Activated CD8-positive, alpha-beta T cell treated with anti-CD3 and anti-CD28 coated beads for 36 hours (primary cell): Measurements from ENCODE around the gene DSC1. TPM values are rescaled to one million over a fixed set of nuclear protein-coding genes. Genes with fewer than 3 reads are reported as not detected.

ENCODE experiments used
- ATAC-seq: fragments of 200-7000 bp; cut with Tn5 transposase; one replicate; pipeline ENCODE4 v1.10.0; 2021; ENCODE audit warnings: mild to moderate bottlenecking, moderate library complexity
- CTCF ChIA-PET: fragments of 350-600 bp; sonication (Branson Sonifier 250); formaldehyde crosslinking; loops from one replicate; lab custom pipeline; 2021; ENCODE audit warnings: antibody characterized with exemption; lab: Charles Lee
- POLR2A ChIA-PET: fragments of 350-600 bp; sonication (Branson Sonifier 250); formaldehyde crosslinking; loops from one replicate; lab custom pipeline; 2021; ENCODE audit warnings: antibody characterized with exemption; lab: Charles Lee
- DNase-seq: peaks from one replicate; pipeline ENCODE4 v3.0.0-alpha.2; 2020
- H3K27ac Mint-ChIP-seq: one replicate; pipeline ENCODE4 v1.8.0; 2021; ENCODE audit warnings: mild to moderate bottlenecking, mixed read lengths
- H3K27me3 Mint-ChIP-seq: one replicate; pipeline ENCODE4 v1.8.0; 2021; ENCODE audit warnings: mixed read lengths
- H3K36me3 Mint-ChIP-seq: one replicate; pipeline ENCODE4 v1.8.0; 2021; ENCODE audit warnings: low read depth, mixed read lengths
- H3K4me1 Mint-ChIP-seq: one replicate; pipeline ENCODE4 v1.8.0; 2021; ENCODE audit warnings: low read depth, mixed read lengths
- H3K4me3 Mint-ChIP-seq: one replicate; pipeline ENCODE4 v1.8.0; 2021; ENCODE audit warnings: mild to moderate bottlenecking, moderate library complexity, mixed read lengths
- H3K9me3 Mint-ChIP-seq: one replicate; pipeline ENCODE4 v1.8.0; 2021; ENCODE audit warnings: mixed read lengths
- intact Hi-C: fragments of 100-400 bp; cut with micrococcal nuclease; formaldehyde crosslinking; loops from one replicate; pipeline ENCODE4 v1.10.0; 2022
- total RNA-seq, 2 experiments: library from RNA; stranded (reverse); gene quantifications; one replicate each; pipeline ENCODE4 v1.2.3, GENCODE V29; 2021
- TF ChIP-seq, protein P1 (sequence below): fragments of 200-600 bp; IDR thresholded peaks from one replicate; pipeline ENCODE4 v1.8.0; 2022; ENCODE audit warnings: antibody characterized with exemption, mild to moderate bottlenecking

Gene DSC1
- total RNA-seq, 2 experiments from 2014 or later: 0.16 to 0.23 TPM

DNA sequence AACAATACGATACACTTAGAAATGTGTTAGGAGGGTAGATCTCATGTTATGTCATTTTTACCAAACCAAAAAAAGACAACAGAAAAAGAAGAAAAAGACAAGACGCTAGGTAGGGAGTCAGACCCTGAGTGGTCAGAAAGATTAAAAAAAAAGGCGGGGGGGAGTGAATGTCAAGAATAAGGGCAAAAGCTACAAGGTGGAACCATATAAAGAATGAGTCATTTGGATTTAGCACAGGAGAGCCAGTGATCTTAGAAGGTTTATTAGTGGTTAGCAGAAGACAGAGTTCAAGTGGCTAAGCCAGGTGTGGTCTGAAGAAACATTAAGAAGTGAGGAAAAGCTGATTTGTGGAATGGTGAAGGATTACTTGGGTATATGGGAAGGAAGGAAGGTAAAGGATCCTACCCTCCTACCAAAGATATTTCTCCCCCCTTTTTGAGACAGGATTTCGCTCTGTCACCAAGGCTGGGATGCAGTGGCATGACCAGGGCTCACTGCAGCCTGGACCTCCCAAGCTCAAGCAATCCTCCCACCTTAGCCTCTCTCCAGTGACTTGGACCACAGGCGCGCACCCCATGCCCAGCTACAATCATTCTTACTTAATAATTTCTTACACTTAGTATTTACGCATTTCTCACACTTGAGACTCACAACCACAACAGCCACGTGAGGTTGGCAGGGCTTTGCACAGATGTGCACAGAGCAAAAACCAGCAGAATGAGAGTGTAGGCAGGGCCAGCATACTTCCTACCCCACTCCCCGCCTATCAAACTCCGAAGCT, 63.0 kb downstream of the DSC1 start:
- ChIA-PET POLR2A (no interaction called here), CTCF (no interaction called here)
- Mint-ChIP-seq H3K9me3 (peaks cover 1% of the 10 kb centered on the region), H3K4me3 (no peak overlapping the region), H3K27ac (no peak overlapping the region), H3K4me1 (no peaks in the 10 kb centered on the region), H3K27me3 (peaks cover 17% of the 10 kb centered on the region), H3K36me3 (peaks cover 1% of the 10 kb centered on the region)
- DNase-seq (no peak), ATAC-seq (no peak)
- TF ChIP-seq, protein P1, sequence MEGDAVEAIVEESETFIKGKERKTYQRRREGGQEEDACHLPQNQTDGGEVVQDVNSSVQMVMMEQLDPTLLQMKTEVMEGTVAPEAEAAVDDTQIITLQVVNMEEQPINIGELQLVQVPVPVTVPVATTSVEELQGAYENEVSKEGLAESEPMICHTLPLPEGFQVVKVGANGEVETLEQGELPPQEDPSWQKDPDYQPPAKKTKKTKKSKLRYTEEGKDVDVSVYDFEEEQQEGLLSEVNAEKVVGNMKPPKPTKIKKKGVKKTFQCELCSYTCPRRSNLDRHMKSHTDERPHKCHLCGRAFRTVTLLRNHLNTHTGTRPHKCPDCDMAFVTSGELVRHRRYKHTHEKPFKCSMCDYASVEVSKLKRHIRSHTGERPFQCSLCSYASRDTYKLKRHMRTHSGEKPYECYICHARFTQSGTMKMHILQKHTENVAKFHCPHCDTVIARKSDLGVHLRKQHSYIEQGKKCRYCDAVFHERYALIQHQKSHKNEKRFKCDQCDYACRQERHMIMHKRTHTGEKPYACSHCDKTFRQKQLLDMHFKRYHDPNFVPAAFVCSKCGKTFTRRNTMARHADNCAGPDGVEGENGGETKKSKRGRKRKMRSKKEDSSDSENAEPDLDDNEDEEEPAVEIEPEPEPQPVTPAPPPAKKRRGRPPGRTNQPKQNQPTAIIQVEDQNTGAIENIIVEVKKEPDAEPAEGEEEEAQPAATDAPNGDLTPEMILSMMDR: no peak
- intact Hi-C loops: no loop called here

DNA sequence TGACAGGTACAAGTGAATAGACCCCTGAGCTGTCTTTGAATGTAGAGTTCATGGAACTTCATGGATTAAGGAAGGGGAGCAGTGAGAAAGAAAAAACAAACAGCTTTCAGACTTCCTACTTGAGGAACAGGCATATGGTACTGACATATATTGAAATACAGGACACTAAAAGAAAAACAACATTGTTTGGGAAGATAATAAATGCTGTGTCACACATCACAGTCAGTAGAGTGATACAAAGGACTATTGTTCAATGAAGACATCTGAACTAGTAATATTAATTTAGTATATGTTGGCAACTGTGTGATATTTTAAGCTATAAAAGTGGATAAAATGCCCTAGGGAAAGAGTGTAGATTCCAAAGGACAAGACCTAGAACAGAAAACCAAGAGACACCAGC, 63.8 kb downstream of the DSC1 start:
- DNase-seq (no peak), ATAC-seq (no peak)
- H3K27ac Mint-ChIP-seq: no peak overlapping the region
- intact Hi-C loops: no loop called here
- POLR2A ChIA-PET: no interaction called here
- CTCF ChIA-PET: no interaction called here
- H3K4me3 Mint-ChIP-seq: no peak overlapping the region
- peaks cover 1% of the 10 kb centered on the region for H3K9me3 Mint-ChIP-seq
- peaks cover 17% of the 10 kb centered on the region for H3K27me3 Mint-ChIP-seq
- H3K4me1 Mint-ChIP-seq: no peaks in the 10 kb centered on the region
- peaks cover 1% of the 10 kb centered on the region for H3K36me3 Mint-ChIP-seq
- TF ChIP-seq, protein P1: no peak

DNA sequence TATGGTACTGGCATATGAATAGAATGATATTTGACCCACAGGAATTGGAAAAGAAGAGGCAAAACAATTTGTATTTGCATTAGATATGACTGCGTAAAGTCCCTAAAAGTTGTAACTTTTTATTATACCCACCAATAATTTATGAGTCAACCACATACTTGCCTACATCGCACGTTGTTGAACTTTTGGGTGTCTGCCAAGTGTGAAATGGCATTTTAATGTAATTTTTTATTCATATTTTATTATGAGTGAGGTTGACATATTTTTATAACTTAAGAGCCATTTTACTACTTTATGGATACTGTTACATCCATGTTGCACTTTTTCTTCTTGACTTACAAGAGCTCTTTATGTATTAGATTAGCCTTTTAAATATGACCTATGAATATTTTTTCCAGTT, 65.0 kb downstream of the DSC1 start:
- Mint-ChIP-seq H3K9me3 (peaks cover 1% of the 10 kb centered on the region), H3K4me1 (no peaks in the 10 kb centered on the region), H3K27ac (no peak overlapping the region), H3K27me3 (peaks cover 16% of the 10 kb centered on the region), H3K36me3 (peaks cover 1% of the 10 kb centered on the region), H3K4me3 (no peak overlapping the region)
- DNase-seq (no peak), ATAC-seq (no peak)
- CTCF ChIA-PET: no interaction called here
- TF ChIP-seq, protein P1: no peak
- POLR2A ChIA-PET: no interaction called here
- intact Hi-C loops: no loop called here

DNA sequence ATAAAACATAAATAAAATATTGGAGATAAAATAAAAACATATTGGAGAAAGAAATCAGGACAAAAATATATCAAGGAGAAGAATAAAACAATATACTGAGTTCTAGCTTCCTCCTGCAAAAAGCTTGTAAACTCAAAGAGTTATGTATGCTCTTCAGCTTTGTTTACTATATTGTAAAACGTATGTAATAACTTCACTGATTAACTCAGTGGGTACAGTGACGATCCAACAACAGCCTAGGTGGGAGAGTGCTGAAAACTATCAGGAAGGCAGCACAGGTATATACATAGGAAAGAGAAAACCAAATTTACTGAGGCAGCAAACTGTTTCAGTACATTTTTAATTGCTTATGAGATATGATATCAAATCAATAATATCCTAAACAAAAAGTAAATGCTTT, 68.8 kb downstream of the DSC1 start:
- H3K4me1 Mint-ChIP-seq: no peaks in the 10 kb centered on the region
- ChIA-PET CTCF (no interaction called here), POLR2A (no interaction called here)
- ATAC-seq: no peak
- no peaks in the 10 kb centered on the region for H3K36me3 Mint-ChIP-seq
- H3K27ac Mint-ChIP-seq: no peak overlapping the region
- DNase-seq: no peak
- no peak overlapping the region for H3K4me3 Mint-ChIP-seq
- no peaks in the 10 kb centered on the region for H3K27me3 Mint-ChIP-seq
- TF ChIP-seq, protein P1: no peak
- peaks cover 1% of the 10 kb centered on the region for H3K9me3 Mint-ChIP-seq
- intact Hi-C loops: no loop called here

DNA sequence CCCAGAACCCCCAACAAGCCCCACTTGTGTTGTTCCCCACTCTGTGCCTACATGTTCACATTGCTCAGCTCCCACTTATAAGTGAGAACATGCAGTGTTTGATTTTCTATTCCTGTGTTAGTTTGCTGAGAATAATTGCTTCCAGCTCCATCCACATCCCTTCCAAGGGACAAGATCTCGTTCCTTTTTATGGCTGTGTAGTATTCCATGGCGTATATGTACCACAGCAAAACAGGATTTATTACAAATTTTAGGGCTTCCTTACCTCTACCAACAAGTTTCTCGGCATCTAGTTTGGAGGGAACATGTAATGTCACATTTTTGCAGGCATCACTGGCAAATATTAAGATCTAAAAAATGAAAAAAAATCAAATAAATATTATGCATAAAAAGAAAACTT, 69.4 kb downstream of the DSC1 start:
- H3K36me3 Mint-ChIP-seq: no peaks in the 10 kb centered on the region
- H3K27me3 Mint-ChIP-seq: no peaks in the 10 kb centered on the region
- ChIA-PET POLR2A (interaction anchor here (0.6 kb wide), 1 partner anchor 69 kb away, joined by 3 read pairs; no protein-coding TSS in a partner anchor), CTCF (no interaction called here)
- ATAC-seq: no peak
- H3K9me3 Mint-ChIP-seq: peaks cover 1% of the 10 kb centered on the region
- H3K27ac Mint-ChIP-seq: no peak overlapping the region
- no peak for DNase-seq
- intact Hi-C loops: no loop called here
- TF ChIP-seq, protein P1: no peak
- no peak overlapping the region for H3K4me3 Mint-ChIP-seq
- no peaks in the 10 kb centered on the region for H3K4me1 Mint-ChIP-seq
